Chondrocyte (in vitro differentiated cells): ENCODE measurements around the gene ADCY5. TPM values are rescaled to one million over a fixed set of nuclear protein-coding genes. Genes with fewer than 3 reads are reported as not detected.
A peak's percentile ranks its signal among the peaks of the same experiment; 100 is the strongest.

Experiments used
- DNase-seq: peaks from one replicate; pipeline ENCODE4 v3.0.0; 2021; ENCODE audit warnings: mixed read lengths, low spot score
- H3K27ac Mint-ChIP-seq: one replicate; pipeline ENCODE4 v1.8.0; 2021; ENCODE audit warnings: mild to moderate bottlenecking, moderate library complexity, mixed read lengths; ENCODE audit not compliant: unreplicated experiment
- H3K27me3 Mint-ChIP-seq: 2 replicates; pipeline ENCODE4 v1.8.0; 2021; ENCODE audit warnings: low read depth, mixed read lengths
- H3K36me3 Mint-ChIP-seq: 2 replicates; pipeline ENCODE4 v1.8.0; 2021; ENCODE audit warnings: low read depth, mixed read lengths
- H3K4me1 Mint-ChIP-seq: 2 replicates; pipeline ENCODE4 v1.8.0; 2021; ENCODE audit warnings: low read depth, mild to moderate bottlenecking, mixed read lengths
- H3K4me3 Mint-ChIP-seq: one replicate; pipeline ENCODE4 v1.8.0; 2021; ENCODE audit warnings: mild to moderate bottlenecking, moderate library complexity, mixed read lengths; ENCODE audit not compliant: unreplicated experiment
- H3K9me3 Mint-ChIP-seq: 2 replicates; pipeline ENCODE4 v1.8.0; 2021; ENCODE audit warnings: low read depth, mixed read lengths
- CTCF ChIP-seq: fragments of 200-600 bp; sonication (generic); IDR thresholded peaks from 2 replicates; pipeline ENCODE4 v1.5.0; 2021; ENCODE audit warnings: antibody characterized with exemption, mild to moderate bottlenecking, moderate library complexity
- total RNA-seq: library from RNA; stranded (reverse); gene quantifications from 3 replicates; pipeline ENCODE4 v1.2.1, GENCODE V29; 2021

The ADCY5 gene
- total RNA-seq, 1 donor from 2014 or later, result 8.0 TPM

GRCh38 chr3:123318374-123318773 lies 130.5 kb downstream of the ADCY5 start:
- H3K27me3 Mint-ChIP-seq, result peaks cover 35% of the 10 kb centered on the region
- H3K36me3 Mint-ChIP-seq, result peaks cover 16% of the 10 kb centered on the region
- H3K9me3 Mint-ChIP-seq, result no peaks in the 10 kb centered on the region
- H3K4me3 Mint-ChIP-seq, result no peak overlapping the region
- no peak for TF ChIP-seq CTCF
- H3K4me1 Mint-ChIP-seq, result peaks cover 4% of the 10 kb centered on the region
- no peak for DNase-seq
- no peak overlapping the region for H3K27ac Mint-ChIP-seq

GRCh38 chr3:123317716-123318115 lies 131.2 kb downstream of the ADCY5 start:
- peaks cover 16% of the 10 kb centered on the region for H3K36me3 Mint-ChIP-seq
- no peak for TF ChIP-seq CTCF
- peak; percentile 41 for DNase-seq
- no peak overlapping the region for H3K4me3 Mint-ChIP-seq
- peaks cover 38% of the 10 kb centered on the region for H3K27me3 Mint-ChIP-seq
- H3K4me1 Mint-ChIP-seq, result no peaks in the 10 kb centered on the region
- no peak overlapping the region for H3K27ac Mint-ChIP-seq
- no peaks in the 10 kb centered on the region for H3K9me3 Mint-ChIP-seq

GRCh38 chr3:123315271-123315595 lies 133.7 kb downstream of the ADCY5 start:
- Mint-ChIP-seq H3K4me3 (no peak overlapping the region), H3K4me1 (peaks cover 7% of the 10 kb centered on the region), H3K36me3 (peaks cover 13% of the 10 kb centered on the region), H3K27me3 (peaks cover 40% of the 10 kb centered on the region), H3K9me3 (no peaks in the 10 kb centered on the region), H3K27ac (no peak overlapping the region)
- no peak for TF ChIP-seq CTCF
- DNase-seq, result peak; percentile 28

- H3K4me1 Mint-ChIP-seq, result peaks cover 7% of the 10 kb centered on the region
- no peaks in the 10 kb centered on the region for H3K9me3 Mint-ChIP-seq
- H3K4me3 Mint-ChIP-seq, result no peak overlapping the region
Measured at GRCh38 chr3:123314359-123315270, 134.3 kb downstream of the ADCY5 start.

GRCh38 chr3:123313889-123314288 lies 135.0 kb downstream of the ADCY5 start:
- Mint-ChIP-seq H3K27me3 (peaks cover 33% of the 10 kb centered on the region), H3K27ac (no peak overlapping the region), H3K36me3 (peaks cover 16% of the 10 kb centered on the region), H3K9me3 (no peaks in the 10 kb centered on the region), H3K4me1 (peaks cover 7% of the 10 kb centered on the region), H3K4me3 (no peak overlapping the region)
- peak; percentile 17 for DNase-seq
- TF ChIP-seq CTCF, result no peak

More at GRCh38 chr3:123314359-123315270, 134.3 kb downstream of the ADCY5 start:
- no peak for TF ChIP-seq CTCF
- H3K27me3 Mint-ChIP-seq, result peaks cover 34% of the 10 kb centered on the region
- peaks cover 14% of the 10 kb centered on the region for H3K36me3 Mint-ChIP-seq
- DNase-seq, result peak; percentile 51
- H3K27ac Mint-ChIP-seq, result no peak overlapping the region
